HepG2 (cell line): Measurements from ENCODE around the gene KLHL17. TPM values are rescaled to one million over a fixed set of nuclear protein-coding genes. Genes with fewer than 3 reads are reported as not detected.
A peak's percentile ranks its signal among the peaks of the same experiment; 100 is the strongest.

Experiments used
- ATF3 ChIP-seq: sonication (generic); formaldehyde crosslinking; IDR thresholded peaks from 2 replicates; pipeline ENCODE4 v1.4.0; 2020; ENCODE audit warnings: missing genetic modification reagents
- HDAC6 ChIP-seq: fragments of 200-600 bp; sonication (generic); IDR thresholded peaks from 2 replicates; pipeline ENCODE4 v1.7.0; 2017; ENCODE audit warnings: mild to moderate bottlenecking, antibody characterized with exemption, low read length, low read depth
- PITX1 ChIP-seq: sonication (generic); formaldehyde crosslinking; IDR thresholded peaks from 2 replicates; pipeline ENCODE4 v1.5.1; 2020; ENCODE audit warnings: mild to moderate bottlenecking, missing genetic modification reagents
- PPARG ChIP-seq: conservative IDR thresholded peaks from 2 replicates; pipeline ENCODE4 v1.6.1; 2016; ENCODE audit warnings: missing biosample characterization, missing genetic modification reagents
- SP4 ChIP-seq: sonication (generic); formaldehyde crosslinking; IDR thresholded peaks from 2 replicates; pipeline ENCODE4 v1.8.1; 2023; ENCODE audit warnings: mild to moderate bottlenecking, missing genetic modification reagents
- ZBTB40 ChIP-seq, 2 experiments: fragments of 450-650 bp in 1 of 2; sonication (generic) in 1 of 2; formaldehyde crosslinking in 1 of 2; IDR thresholded peaks; 2 replicates each; pipeline versions ENCODE4 v1.6.1 to v1.8.0; 2016 to 2022; ENCODE audit warnings: antibody characterized with exemption in 1 of 2, mild to moderate bottlenecking in 1 of 2, missing genetic modification reagents in 1 of 2
- ZNF460 ChIP-seq: sonication (generic); formaldehyde crosslinking; IDR thresholded peaks from 2 replicates; pipeline ENCODE4 v1.5.1; 2020; ENCODE audit warnings: missing genetic modification reagents, mild to moderate bottlenecking, borderline replicate concordance
- ZNF775 ChIP-seq: sonication (generic); formaldehyde crosslinking; IDR thresholded peaks from 2 replicates; pipeline ENCODE4 v1.4.0; 2020; ENCODE audit warnings: missing genetic modification reagents, mild to moderate bottlenecking, moderate library complexity, borderline replicate concordance
- polyA plus RNA-seq, 8 experiments: library from polyadenylated mRNA; depleted of rRNA in 3 of 8; stranded (reverse) in 7 of 8; unstranded in 1 of 8; fragments of >200 nt; fragmentation: Illumina TruSeq in 4 of 8; extraction: Trizol in 4 of 8; gene quantifications; 2 replicates each; pipeline versions ENCODE4 v1.2.1 to v1.2.3, GENCODE V29; 2011 to 2016; ENCODE audit warnings: low read depth in 4 of 8, missing spikeins in 1 of 8, mixed read lengths in 1 of 8; ENCODE audit not compliant: insufficient read depth in 1 of 8
- total RNA-seq, 5 experiments: library from RNA; depleted of rRNA; stranded (reverse); fragments of >200 nt; fragmentation: Illumina TruSeq; extraction: Trizol; gene quantifications; 2 replicates each; pipeline ENCODE4 v1.2.3, GENCODE V29; 2016; ENCODE audit warnings: low read depth in 1 of 5

The KLHL17 gene
- total and polyA plus RNA-seq, 2 of the 13 experiments (the other 11 are each of a cell fraction or from before 2014, with no cell fraction given) = 9.3 to 24.7 TPM

GRCh38 chr1:981491-981954, 21.1 kb downstream of the KLHL17 start (continued):
- no peak for TF ChIP-seq ZBTB40 (IDR thresholded peaks at IDR 0.05)
- 0 out of 2 replicates have a peak, but pooled peaks have one; percentile 20 for TF ChIP-seq ZBTB40 (CRISPR knock-in tag; IDR thresholded peaks at IDR 0.05)
- 0 out of 2 replicates have a peak, but pooled peaks have one; percentile 28 for TF ChIP-seq PITX1 (CRISPR knock-in tag)
- TF ChIP-seq HDAC6 = no peak
- no peak for TF ChIP-seq ATF3 (CRISPR knock-in tag)
- TF ChIP-seq SP4 (CRISPR knock-in tag) = 0 out of 2 replicates have a peak, but pooled peaks have one; percentile 26
- TF ChIP-seq PPARG = no peak
- no peak for TF ChIP-seq ZNF460 (CRISPR knock-in tag)
- TF ChIP-seq ZNF775 = no peak
- TF ChIP-seq, all 625 proteins: peak for 6
